Limb (tissue), 2 donors: ENCODE measurements around the gene TNRC6B.

Experiments
- DNase-seq, 2 donors: peaks; one replicate each; pipeline ENCODE4 v3.0.0-alpha.2; 2016; ENCODE audit errors: extremely low spot score in 2 of 2

TNRC6B gene

DNA sequence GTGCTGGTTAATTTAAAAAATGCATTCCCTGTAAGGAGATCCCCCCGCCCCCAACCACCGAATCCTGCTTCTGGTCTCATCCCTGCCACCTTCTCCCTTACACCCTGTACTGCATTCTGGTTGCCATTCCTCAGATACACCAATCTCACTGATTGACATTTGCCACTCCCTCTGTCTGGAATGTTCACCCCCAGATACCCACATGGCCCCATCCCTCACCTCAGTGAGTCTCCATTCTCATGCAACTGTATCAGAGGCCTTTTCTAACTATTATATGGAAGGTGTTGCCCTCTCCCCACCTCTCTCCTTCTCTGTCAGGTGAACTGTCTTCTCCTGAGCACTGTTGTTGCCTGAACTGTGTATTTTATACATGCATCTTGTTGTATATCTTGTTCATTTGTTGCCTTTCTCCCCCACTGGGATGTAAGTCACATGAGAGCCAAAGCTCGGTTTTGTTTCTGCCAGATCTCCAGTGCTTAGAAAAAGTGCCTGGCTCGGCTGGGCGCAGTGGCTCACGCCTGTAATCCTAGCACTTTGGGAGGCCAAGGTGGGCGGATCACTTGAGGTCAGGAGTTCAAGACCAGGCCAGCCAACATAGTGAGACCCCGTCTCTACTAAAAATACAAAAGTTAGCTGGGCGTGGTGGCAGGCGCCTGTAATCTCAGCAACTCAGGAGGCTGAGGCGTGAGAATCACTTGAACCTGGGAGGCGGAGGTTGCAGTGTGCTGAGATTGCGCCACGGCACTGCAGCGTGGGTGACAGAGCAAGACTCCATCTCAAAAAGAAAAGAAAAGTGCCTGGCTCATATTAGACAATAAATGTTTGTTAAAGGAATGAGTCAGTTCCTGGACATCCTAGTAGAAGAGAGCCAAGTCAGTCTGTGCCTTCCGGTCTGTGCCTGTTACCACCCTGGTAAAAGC lies 61.0 kb downstream of the TNRC6B start:
- DNase-seq, result no peak

DNA sequence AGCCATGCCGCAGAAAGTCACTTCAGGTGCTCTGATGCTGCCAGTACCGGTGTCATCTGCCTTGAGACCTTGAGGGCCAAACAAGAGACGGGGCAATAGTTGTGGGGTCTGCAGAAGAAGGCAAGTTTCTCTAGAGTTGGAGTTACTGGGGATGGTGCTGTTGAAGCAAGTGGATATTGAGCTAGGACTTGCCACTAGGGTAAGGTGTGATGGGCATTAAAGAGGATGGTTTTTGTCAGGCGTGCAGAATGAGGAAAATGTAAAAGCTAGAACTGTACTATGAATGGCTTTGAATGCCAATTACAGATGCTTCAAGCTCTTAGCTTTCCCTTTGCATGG lies 61.6 kb downstream of the TNRC6B start:
- no peak for DNase-seq

DNA sequence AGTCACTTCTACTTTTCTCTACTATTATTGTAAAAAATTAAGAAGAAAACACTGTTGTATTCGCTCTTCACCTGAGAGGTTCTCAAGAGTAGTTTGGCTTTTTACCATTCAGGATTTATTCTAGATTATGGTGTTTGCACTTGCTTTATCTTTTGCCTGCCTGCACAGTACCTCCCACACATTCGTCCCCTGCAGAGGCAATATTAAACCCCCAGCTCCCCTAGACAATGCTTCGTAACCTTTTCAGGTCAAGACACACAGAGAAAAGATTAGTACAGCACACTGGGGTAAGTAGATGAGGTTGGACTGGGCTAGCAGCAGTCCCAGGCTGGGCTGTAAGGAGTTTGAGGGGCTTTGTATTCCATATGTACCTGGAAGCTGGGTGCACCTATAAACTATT lies 62.4 kb downstream of the TNRC6B start:
- DNase-seq, result no peak

DNA sequence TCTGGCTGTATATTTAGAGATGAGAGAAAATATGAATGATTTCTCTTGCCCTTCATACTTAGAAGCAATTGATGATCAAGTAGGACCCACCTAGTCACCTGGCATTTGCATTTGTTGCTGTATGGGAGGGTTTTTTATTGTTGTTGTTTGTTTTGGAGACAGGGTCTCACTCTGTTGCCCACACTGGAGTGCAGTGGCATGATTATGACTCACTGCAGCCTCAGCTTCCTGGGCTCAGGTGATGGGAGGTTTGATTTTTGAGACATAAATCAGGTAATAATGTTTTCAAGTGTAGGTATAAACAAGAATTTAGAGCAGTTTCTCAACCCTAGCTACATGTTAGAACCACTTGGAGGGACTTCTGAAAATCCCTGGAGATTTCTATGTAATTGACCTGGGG lies 63.0 kb downstream of the TNRC6B start:
- no peak for DNase-seq

DNA sequence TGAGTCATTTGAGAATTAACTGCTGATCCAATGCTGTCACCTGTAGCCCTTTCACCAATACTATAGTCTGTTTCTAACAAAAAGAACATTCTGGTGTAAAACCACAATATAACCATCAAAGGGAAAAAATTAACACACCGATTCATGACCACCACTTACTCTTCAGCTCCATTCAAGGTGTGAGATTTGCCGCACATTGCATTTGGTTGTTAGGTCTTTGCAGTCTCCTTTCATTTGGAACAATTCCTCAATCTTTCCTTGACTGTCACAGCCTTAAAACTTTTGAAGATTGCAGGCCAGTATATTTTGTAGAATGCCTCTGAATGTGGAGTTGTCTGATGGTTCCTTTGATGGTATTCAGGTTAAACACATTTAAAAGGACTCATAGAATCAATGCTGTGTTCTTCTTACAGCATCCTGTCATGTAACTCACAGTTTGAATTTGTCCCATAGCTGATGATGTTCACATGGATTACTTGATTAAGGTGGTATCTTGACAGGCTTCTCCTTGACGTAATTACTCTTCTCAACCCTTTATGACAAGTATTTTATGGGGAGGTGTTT lies 63.6 kb downstream of the TNRC6B start:
- DNase-seq, result no peak

DNA sequence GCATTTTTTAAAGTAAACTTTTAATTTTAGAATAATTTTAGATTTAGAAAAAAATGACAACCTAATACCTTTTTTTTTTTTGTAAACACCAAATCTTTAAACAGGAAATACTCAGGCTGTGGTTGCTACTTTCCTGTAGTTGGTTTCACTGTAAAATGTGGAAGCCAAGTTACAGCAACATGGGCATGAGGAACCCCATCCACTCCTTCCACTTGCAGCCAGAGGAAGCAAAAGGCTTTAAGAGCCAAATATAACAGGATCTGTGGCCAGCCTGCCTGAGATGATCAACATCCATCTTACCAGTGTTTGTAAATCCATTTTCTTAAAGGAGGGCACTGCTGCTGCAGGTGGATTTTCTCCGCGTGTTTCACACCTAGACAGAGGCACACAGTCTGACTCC lies 66.2 kb downstream of the TNRC6B start:
- DNase-seq, result no peak

DNA sequence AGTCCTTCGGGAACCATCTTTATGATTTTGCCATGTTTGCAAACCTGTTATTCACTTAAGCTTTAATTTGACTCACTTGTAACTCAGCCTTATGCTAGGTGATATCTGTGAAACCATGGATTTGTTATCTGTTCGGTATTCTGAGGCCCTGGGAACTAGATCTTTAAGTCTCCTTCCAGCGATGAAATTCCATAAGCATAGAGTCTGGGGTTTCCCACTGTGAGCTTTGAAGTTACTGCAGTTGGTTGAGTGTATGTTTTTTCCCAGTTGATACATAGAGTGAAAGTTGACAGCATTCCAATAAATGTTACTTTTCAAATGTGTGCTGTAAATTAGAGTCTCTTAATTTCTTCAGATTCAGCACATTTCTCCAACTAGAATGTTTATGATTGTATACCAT lies 66.9 kb downstream of the TNRC6B start:
- no peak for DNase-seq

DNA sequence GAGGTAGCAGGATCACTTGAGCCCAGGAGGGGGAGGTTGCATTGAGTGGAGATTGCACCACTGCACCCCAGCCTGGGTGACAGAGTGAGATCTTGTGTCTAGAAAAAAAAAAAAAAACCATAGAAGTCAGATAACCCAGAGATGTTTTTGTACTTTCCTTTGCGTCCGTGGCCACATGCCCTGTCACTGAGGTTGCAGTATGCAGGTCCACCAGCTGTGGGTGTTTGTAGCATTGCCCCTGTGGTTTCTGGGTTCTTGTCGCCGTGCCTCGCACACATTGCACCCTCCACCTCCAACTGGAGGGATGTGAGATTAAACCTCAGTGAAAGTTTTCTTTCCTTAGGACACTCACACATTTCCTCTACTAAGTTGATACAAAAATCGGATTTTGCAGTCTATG lies 70.3 kb downstream of the TNRC6B start:
- no peak for DNase-seq

DNA sequence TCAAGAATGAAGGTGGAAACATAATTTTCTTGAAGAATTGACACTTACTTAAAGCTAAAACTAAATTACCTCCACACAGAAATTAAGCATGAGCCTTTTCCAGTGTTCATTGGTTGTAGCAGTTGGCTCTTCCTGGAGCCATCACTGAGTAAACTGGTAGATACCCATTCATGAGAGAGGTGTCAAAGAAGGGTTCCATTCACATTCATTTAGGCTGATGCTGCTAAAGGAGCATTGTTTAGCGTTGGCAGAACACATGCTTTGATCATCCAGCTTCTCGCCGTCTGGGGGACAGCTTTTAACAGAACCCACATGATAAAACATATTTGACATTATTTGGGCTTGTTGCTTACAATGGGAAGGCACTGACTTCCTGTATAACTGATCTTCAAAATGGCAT lies 71.6 kb downstream of the TNRC6B start:
- DNase-seq, result no peak

DNA sequence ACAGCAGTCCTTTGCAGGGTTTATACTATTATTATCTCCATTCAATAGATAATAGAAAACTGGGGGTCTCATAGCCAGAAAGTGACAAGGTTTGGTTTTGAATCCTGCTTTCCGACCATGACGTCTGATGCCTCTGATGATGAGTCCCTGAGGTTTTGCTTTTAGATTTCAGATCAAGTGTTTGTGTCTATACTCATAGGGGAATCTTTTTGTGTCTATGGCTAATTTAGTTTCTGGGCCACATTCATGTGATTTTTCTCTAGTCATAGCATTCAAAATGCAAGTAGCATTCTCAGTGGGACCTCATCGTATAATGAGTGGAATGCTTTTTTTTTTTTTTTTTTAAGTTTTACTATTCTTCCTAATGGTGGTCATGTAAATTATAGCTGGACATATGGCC lies 72.9 kb downstream of the TNRC6B start:
- no peak for DNase-seq

DNA sequence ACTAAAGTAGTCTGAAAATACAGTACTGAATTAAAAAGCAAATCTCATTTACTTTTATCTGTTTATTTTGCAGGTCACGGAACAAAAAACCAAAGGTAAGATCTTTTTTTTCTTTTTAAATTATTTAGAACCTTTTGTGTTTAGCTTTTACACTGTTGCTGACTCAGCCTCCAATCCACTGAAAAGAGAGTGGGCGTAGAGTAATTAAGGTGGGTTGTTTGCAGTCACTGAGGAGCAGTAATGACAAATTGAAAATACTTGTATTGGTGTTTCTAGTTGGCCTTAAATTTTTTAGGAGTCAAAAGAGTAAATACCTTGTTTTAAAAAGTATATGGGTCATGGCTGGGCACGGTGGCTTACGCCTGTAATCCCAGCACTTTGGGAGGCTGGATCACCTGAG lies 73.4 kb downstream of the TNRC6B start:
- no peak for DNase-seq

DNA sequence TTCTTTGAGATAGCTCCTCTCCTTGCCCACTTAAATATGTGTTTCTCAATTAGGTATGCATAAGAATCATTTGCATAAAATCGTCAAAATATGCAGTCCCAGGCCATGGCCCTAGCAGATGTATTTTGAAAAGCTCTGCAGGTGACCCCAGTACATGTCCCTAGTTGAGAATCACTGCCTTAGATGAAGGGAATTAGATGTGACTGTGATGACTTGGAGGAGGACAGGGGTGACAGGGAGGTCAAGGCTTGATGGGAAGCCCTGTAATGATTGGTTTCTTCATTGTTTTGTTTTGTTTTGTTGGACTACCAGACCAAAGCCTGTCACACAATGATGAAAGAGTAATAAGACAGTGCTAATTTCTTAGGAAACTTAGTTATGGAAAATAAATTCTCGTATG lies 74.4 kb downstream of the TNRC6B start:
- no peak for DNase-seq

DNA sequence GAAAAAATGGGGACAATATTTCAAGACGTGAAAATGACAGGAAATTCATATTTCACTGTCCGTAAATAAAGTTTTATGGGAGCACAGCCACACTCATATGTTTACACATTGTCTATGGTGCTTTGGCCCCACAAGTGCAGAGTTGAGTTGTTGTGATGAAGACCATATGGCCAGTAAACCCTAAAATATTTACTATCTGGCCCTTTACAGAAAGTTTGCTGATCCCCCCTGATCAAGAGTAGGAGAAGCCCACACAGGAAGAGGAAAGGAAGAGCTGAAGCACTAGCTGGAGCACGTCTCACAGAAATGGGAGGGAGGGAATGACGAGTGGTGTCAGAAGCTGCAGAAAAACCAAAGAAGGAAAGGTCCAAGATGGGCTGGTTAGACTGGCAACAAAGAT lies 78.8 kb downstream of the TNRC6B start:
- DNase-seq, result no peak

DNA sequence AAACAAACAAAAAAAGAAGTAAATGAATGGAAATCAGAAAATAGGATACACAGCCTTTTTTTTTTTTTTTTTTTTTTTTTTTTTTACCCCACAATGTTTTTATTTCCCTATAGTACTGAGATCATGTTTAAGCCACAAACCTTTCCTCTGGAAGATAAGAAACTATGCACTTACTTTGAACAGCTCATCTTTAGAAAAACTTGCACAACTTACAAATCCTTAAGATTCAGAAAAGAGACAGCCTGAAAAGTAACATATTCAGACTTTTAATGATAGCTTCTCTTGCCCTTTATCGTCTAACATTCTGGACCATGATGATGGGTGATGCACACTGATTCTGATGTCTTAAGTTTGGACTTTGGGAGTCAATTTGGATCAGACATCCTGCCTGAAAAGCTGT lies 80.3 kb downstream of the TNRC6B start:
- DNase-seq, result no peak

DNA sequence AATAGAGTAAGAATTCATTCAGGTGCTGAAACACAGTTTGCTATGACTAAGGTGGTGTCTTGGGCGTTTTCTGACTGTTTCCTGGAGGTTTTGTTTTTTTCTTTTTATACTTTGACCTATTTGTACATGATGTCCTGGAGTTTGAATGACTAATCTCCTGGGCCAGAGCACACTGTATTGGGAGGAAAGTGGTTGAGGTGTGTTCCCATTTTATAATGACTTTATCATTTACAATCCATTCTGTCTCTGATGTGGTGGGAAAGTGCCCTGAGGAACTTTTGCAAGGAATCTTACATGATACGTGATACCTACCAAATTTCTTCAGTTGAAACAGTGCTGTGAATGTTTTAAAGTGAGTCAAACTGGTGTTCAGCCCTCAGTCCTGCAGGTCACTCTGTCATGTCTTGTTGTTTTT lies 80.8 kb downstream of the TNRC6B start:
- no peak for DNase-seq

DNA sequence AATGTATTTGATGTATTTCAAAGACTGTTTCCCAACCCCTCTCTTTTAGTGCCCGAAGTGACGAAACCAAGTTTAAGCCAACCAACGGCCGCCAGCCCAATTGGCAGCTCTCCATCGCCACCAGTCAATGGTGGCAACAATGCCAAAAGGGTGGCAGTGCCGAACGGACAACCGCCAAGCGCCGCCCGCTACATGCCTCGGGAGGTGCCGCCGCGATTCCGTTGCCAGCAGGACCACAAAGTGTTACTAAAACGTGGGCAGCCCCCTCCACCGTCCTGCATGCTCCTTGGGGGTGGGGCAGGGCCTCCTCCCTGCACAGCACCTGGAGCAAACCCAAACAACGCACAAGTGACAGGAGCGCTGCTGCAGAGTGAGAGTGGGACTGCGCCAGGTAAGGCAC lies 84.1 kb downstream of the TNRC6B start:
- DNase-seq, result no peak

DNA sequence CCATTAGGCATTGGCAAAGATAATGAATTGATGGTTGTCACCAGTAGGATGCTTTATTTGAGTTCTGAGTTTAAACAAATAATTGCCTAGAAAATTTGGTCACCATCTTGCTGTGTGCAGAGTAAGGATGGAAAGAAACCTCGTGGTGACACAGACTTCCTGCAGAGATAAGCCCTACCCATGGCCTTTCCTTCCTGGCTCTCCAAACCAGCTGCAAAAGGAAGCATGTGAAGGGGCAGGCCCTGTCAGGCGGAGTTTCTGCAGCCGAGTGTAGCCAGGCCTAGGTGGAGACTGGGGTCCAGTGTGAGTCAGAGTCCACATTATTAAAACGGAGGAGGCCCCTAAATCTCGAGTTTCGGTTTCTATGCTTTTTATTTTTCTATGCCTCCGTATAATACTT lies 85.5 kb downstream of the TNRC6B start:
- DNase-seq, result no peak

DNA sequence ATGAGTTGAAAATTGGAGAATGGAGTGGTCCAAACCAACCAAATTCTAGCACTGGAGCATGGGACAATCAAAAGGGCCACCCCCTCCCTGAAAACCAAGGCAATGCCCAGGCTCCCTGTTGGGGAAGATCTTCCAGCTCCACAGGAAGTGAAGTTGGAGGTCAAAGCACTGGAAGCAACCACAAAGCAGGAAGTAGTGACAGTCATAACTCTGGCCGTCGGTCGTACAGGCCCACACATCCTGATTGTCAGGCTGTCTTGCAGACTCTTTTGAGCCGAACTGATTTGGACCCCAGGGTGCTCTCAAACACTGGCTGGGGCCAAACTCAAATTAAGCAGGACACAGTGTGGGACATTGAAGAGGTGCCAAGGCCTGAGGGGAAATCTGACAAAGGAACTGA lies 88.1 kb downstream of the TNRC6B start:
- no peak for DNase-seq

DNA sequence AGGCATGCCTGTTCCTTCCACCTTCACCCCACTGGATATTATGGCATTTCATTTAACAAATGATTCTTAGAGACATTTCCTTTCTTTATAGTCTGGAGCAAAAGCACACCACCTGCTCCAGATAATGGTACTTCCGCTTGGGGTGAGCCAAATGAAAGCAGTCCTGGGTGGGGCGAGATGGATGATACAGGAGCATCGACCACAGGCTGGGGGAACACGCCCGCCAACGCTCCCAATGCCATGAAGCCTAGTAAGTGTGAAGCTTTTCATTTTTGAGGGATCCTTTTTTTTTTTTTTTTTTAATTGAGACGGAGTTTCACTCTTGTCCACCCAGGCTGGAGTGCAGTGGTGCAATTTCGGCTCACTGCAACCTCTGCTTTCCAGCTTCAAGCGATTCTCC lies 92.3 kb downstream of the TNRC6B start:
- no peak for DNase-seq

DNA sequence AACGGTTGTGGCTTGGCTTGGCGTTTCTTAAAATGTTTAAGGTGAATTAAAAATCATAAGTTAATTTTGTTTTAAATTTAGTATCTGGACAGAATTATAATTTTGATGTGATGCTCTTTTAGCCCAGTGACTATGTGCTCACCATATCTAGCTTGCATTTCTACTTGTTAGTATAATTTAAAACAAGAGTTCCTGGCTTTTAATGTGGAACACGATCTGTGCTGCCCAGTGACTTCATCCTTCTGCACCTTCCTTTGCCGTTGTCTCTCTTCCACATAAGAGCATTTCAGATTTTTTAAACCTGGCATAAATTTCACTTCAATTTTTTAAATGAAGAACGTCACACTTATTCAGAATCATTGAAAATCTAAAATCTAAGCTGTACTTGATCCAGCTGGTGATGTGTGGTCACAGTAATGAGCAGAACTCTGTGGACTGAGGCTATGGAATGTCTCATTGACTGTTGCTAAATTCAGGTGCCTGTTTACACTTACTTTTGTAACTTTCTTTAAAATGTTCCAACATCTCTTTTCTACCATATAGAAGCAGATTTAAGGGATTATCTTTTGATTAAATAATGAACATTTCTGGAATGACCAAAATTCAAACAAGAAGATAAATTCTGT lies 93.1 kb downstream of the TNRC6B start:
- DNase-seq, result no peak

DNA sequence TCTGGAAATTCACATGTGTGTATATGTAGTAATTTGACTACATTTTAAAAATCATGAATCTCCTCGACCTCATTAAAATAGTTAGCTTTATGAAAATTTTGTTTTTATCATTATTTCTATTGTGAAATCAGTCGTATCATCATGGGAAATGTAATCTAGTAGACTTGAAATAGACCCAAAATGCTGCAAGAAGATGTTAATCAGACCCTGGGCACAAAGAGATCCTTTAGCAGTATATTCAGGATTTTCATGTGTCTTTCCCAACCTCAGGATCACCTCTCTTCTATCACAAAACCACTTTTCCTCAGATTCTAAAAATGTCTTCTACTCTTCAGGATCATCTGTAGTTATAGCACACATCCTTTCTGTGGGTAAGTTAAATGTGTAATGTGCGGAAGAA lies 93.7 kb downstream of the TNRC6B start:
- DNase-seq, result no peak

DNA sequence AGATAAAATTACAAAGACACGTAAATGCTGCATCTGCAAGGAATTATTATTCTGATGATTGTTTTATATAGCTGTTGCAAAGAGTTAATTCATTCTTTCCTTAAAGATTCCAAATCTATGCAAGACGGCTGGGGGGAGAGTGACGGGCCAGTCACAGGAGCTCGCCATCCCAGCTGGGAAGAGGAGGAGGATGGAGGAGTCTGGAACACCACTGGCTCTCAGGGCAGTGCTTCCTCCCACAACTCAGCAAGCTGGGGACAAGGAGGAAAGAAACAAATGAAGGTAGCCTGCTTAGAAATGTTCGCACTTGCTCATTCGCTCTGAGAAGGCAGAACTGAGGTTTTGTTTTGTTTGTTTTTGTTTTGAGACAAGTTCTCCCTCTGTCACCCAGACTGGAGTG lies 95.6 kb downstream of the TNRC6B start:
- DNase-seq, result no peak
